Body of pancreas (tissue), 4 donors: ENCODE measurements around the gene SLC35F3.

Experiments
- CTCF ChIP-seq, 7 experiments: fragments of 450-650 bp in 4 of 7; fragments of 200-600 bp in 3 of 7; sonication (generic) in 3 of 7; IDR thresholded peaks; one replicate each; pipeline ENCODE4 v1.5.1; 2016 to 2019; ENCODE audit warnings: antibody characterized with exemption in 7 of 7
- POLR2A ChIP-seq, 3 donors: fragments of 450-650 bp; IDR thresholded peaks; one replicate each; pipeline ENCODE4 v1.6.1; 2016; ENCODE audit warnings: antibody characterized with exemption in 3 of 3, mild to moderate bottlenecking in 2 of 3

- no peak for TF ChIP-seq CTCF (IDR thresholded peaks at IDR 0.05)
- TF ChIP-seq POLR2A (IDR thresholded peaks at IDR 0.05): no peak
Observed at GRCh38 chr1:234072793-234073192, 168.3 kb downstream of the SLC35F3 start.
